H1 (cell line): ENCODE measurements around the gene GLRA2. TPM values are rescaled to one million over a fixed set of nuclear protein-coding genes. Genes with fewer than 3 reads are reported as not detected.

Experiments used
- CTCF ChIA-PET: fragments of 300-600 bp; sonication (Branson Sonifier 250); formaldehyde crosslinking; loops from one replicate; lab custom pipeline; 2021; ENCODE audit not compliant: partially characterized antibody; lab: Charles Lee
- POLR2A ChIA-PET: fragments of 300-600 bp; sonication (Branson Sonifier 250); formaldehyde crosslinking; loops from one replicate; lab custom pipeline; 2021; ENCODE audit warnings: inconsistent platforms; ENCODE audit not compliant: partially characterized antibody; lab: Charles Lee
- DNase-seq, 2 experiments: peaks; one replicate each; pipeline versions ENCODE4 v3.0.0 to v3.0.0-alpha.2; 2010 to 2022; ENCODE audit warnings: low spot score in 2 of 2, low read depth in 1 of 2, mixed read lengths in 1 of 2
- FAIRE-seq: peaks from 2 replicates; lab custom pipeline; 2011; peaks lifted over from hg19 to GRCh38; lab: Jason Lieb, UNC
- H2AFZ ChIP-seq: 2 replicates; pipeline ENCODE4 v1.8.1; 2012; ENCODE audit warnings: low read length, inconsistent platforms
- H2AK5ac ChIP-seq: 2 replicates; pipeline ENCODE4 v1.6.1; 2013; ENCODE audit warnings: low read depth, low read length
- H2BK120ac ChIP-seq: replicated peaks from 2 replicates; pipeline ENCODE3; 2013; ENCODE audit warnings: low read depth, low read length, inconsistent platforms
- H2BK12ac ChIP-seq: 2 replicates; pipeline ENCODE4 v1.6.1; 2013; ENCODE audit warnings: low read depth, low read length
- H2BK15ac ChIP-seq: 2 replicates; pipeline ENCODE4 v1.6.1; 2013; ENCODE audit warnings: low read length
- H2BK20ac ChIP-seq: 2 replicates; pipeline ENCODE4 v1.6.1; 2013; ENCODE audit warnings: low read length
- H2BK5ac ChIP-seq: 2 replicates; pipeline ENCODE4 v1.6.1; 2013; ENCODE audit warnings: low read depth, low read length
- H3K14ac ChIP-seq: 2 replicates; pipeline ENCODE4 v1.6.1; 2013; ENCODE audit warnings: inconsistent platforms; ENCODE audit not compliant: insufficient read length
- H3K18ac ChIP-seq: 2 replicates; pipeline ENCODE4 v1.6.1; 2013; ENCODE audit warnings: low read length; ENCODE audit errors: extremely low read depth
- H3K23ac ChIP-seq: 2 replicates; pipeline ENCODE4 v1.6.1; 2013; ENCODE audit warnings: inconsistent platforms; ENCODE audit not compliant: insufficient read length
- H3K23me2 ChIP-seq: 2 replicates; pipeline ENCODE4 v1.6.1; 2013; ENCODE audit warnings: low read depth, low read length
- H3K27ac ChIP-seq: 2 replicates; pipeline ENCODE4 v1.6.1; 2011; ENCODE audit warnings: low read depth, low read length, inconsistent platforms
- H3K27me3 ChIP-seq, 4 experiments: replicated peaks in 1 of 4; 1 replicate in 1 of 4; 2 replicates in 3 of 4; pipeline versions ENCODE4 v1.6.1 to v1.8.1; 2011 to 2013; ENCODE audit warnings: low read length in 3 of 4, mild to moderate bottlenecking in 3 of 4, inconsistent platforms in 2 of 4, mixed read lengths in 2 of 4, moderate library complexity in 1 of 4; ENCODE audit not compliant: control insufficient read depth in 3 of 4, insufficient read depth in 3 of 4; ENCODE audit errors: extremely low read depth in 1 of 4
- H3K36me3 ChIP-seq, 4 experiments: 2 replicates each; pipeline versions ENCODE4 v1.6.1 to v1.8.1; 2011 to 2013; ENCODE audit warnings: mild to moderate bottlenecking in 4 of 4, low read length in 3 of 4, moderate library complexity in 2 of 4, control low read depth in 1 of 4, inconsistent platforms in 1 of 4; ENCODE audit not compliant: insufficient read depth in 4 of 4, control insufficient read depth in 2 of 4
- H3K4ac ChIP-seq: replicated peaks from 2 replicates; pipeline ENCODE3; 2013; ENCODE audit warnings: low read length, low read depth, mixed read lengths, inconsistent platforms; ENCODE audit not compliant: insufficient read length
- H3K4me1 ChIP-seq, 4 experiments: replicated peaks in 1 of 4; 1 replicate in 1 of 4; 2 replicates in 3 of 4; pipeline versions ENCODE4 v1.6.1 to v1.8.1; 2011 to 2013; ENCODE audit warnings: low read length in 3 of 4, inconsistent platforms in 2 of 4, mixed read lengths in 1 of 4; ENCODE audit not compliant: insufficient read depth in 4 of 4, control insufficient read depth in 3 of 4
- H3K4me2 ChIP-seq, 2 experiments: 2 replicates each; pipeline versions ENCODE4 v1.6.1 to v1.8.1; 2011 to 2013; ENCODE audit warnings: low read depth in 2 of 2, low read length in 2 of 2, control low read depth in 1 of 2, inconsistent platforms in 1 of 2, mild to moderate bottlenecking in 1 of 2; ENCODE audit not compliant: insufficient read depth in 1 of 2
- H3K4me3 ChIP-seq, 4 experiments: fragments of 200-600, 300-600 bp in 1 of 4; sonication (generic), shearing (Covaris generic), sonication (Bioruptor Twin) in 1 of 4; 2 replicates each; pipeline versions ENCODE4 v1.5.1 to v1.8.1; 2011 to 2016; ENCODE audit warnings: low read length in 4 of 4, low read depth in 3 of 4, control low read depth in 2 of 4, inconsistent platforms in 2 of 4, mild to moderate bottlenecking in 2 of 4, mixed read lengths in 1 of 4, moderate library complexity in 1 of 4; ENCODE audit not compliant: insufficient read depth in 2 of 4; ENCODE audit errors: extremely low read depth in 1 of 4
- H3K56ac ChIP-seq: replicated peaks from 2 replicates; pipeline ENCODE3; 2013; ENCODE audit warnings: low read depth, mild to moderate bottlenecking, mixed read lengths, low read length, inconsistent platforms; ENCODE audit not compliant: insufficient read length
- H3K79me1 ChIP-seq: 2 replicates; pipeline ENCODE4 v1.6.1; 2013; ENCODE audit warnings: low read depth, low read length, control low read depth
- H3K79me2 ChIP-seq, 2 experiments: 2 replicates each; pipeline versions ENCODE4 v1.6.1 to v1.8.1; 2012 to 2013; ENCODE audit warnings: low read length in 2 of 2, mild to moderate bottlenecking in 2 of 2, inconsistent platforms in 1 of 2; ENCODE audit not compliant: insufficient read depth in 2 of 2, control insufficient read depth in 1 of 2
- H3K9ac ChIP-seq, 4 experiments: replicated peaks in 1 of 4; 1 replicate in 1 of 4; 2 replicates in 3 of 4; pipeline versions ENCODE4 v1.6.1 to v1.8.1; 2011 to 2013; ENCODE audit warnings: low read depth in 3 of 4, low read length in 3 of 4, control low read depth in 2 of 4, mild to moderate bottlenecking in 2 of 4, moderate library complexity in 2 of 4, inconsistent platforms in 1 of 4; ENCODE audit errors: extremely low read depth in 1 of 4
- H3K9me3 ChIP-seq, 2 experiments: 2 replicates each; pipeline versions ENCODE4 v1.6.1 to v1.8.1; 2012 to 2013; ENCODE audit warnings: mild to moderate bottlenecking in 2 of 2, moderate library complexity in 2 of 2, control low read depth in 1 of 2, inconsistent platforms in 1 of 2, low read depth in 1 of 2, low read length in 1 of 2, mixed read lengths in 1 of 2; ENCODE audit not compliant: insufficient read depth in 2 of 2
- H4K20me1 ChIP-seq, 2 experiments: replicated peaks in 1 of 2; 2 replicates each; pipeline versions ENCODE3 to v1.8.1; 2011 to 2013; ENCODE audit warnings: inconsistent platforms in 2 of 2, low read length in 2 of 2, mild to moderate bottlenecking in 1 of 2; ENCODE audit not compliant: insufficient read depth in 2 of 2, control insufficient read depth in 1 of 2
- H4K5ac ChIP-seq: 2 replicates; pipeline ENCODE4 v1.6.1; 2013; ENCODE audit warnings: low read length, low read depth, mixed read lengths, inconsistent platforms; ENCODE audit not compliant: insufficient read length
- H4K8ac ChIP-seq: 2 replicates; pipeline ENCODE4 v1.8.0; 2013; ENCODE audit warnings: mild to moderate bottlenecking, moderate library complexity, low read length, inconsistent platforms; ENCODE audit not compliant: insufficient read depth; ENCODE audit errors: extremely low read depth
- H4K91ac ChIP-seq: replicated peaks from 2 replicates; pipeline ENCODE3; 2013; ENCODE audit warnings: low read length, mixed read lengths, inconsistent platforms; ENCODE audit not compliant: insufficient read length
- CEBPB ChIP-seq: IDR thresholded peaks from 2 replicates; pipeline ENCODE4 v1.6.1; 2012; ENCODE audit warnings: low read depth, low read length
- CHD1 ChIP-seq: IDR thresholded peaks from 2 replicates; pipeline ENCODE4 v1.6.1; 2012; ENCODE audit warnings: low read depth, low read length, improper control_type of control experiment
- EGR1 ChIP-seq: IDR thresholded peaks from 2 replicates; pipeline ENCODE4 v1.6.1; 2011; ENCODE audit warnings: low read depth, low read length, borderline replicate concordance
- GABPA ChIP-seq: IDR thresholded peaks from 2 replicates; pipeline ENCODE4 v1.6.1; 2011; ENCODE audit warnings: mild to moderate bottlenecking, low read length, moderate library complexity, borderline replicate concordance; ENCODE audit not compliant: insufficient read depth
- GTF2F1 ChIP-seq: IDR thresholded peaks from 2 replicates; pipeline ENCODE4 v1.6.1; 2012; ENCODE audit warnings: low read depth, low read length, improper control_type of control experiment, borderline replicate concordance
- JUN ChIP-seq: IDR thresholded peaks from 2 replicates; pipeline ENCODE4 v1.6.1; 2011; ENCODE audit warnings: low read depth, mild to moderate bottlenecking, improper control_type of control experiment, low read length
- KDM5A ChIP-seq: fragments of 200-600 bp; IDR thresholded peaks from 2 replicates; pipeline ENCODE4 v1.7.1; 2012; ENCODE audit warnings: mild to moderate bottlenecking, low read length, inconsistent platforms, mixed read lengths
- NANOG ChIP-seq: IDR thresholded peaks from 2 replicates; pipeline ENCODE4 v1.6.1; 2011; ENCODE audit warnings: low read length, low read depth, mild to moderate bottlenecking, inconsistent platforms; ENCODE audit not compliant: insufficient read depth, poor library complexity, severe bottlenecking
- NRF1 ChIP-seq: IDR thresholded peaks from 2 replicates; pipeline ENCODE4 v1.6.1; 2011; ENCODE audit warnings: mild to moderate bottlenecking, low read depth, low read length, improper control_type of control experiment
- PHF8 ChIP-seq: fragments of 200-600 bp; sonication (generic); conservative IDR thresholded peaks from 2 replicates; pipeline ENCODE4 v1.7.1; 2012; ENCODE audit warnings: low read depth, mild to moderate bottlenecking, inconsistent platforms, low read length, moderate library complexity
- POU5F1 ChIP-seq: IDR thresholded peaks from 2 replicates; pipeline ENCODE4 v1.6.1; 2011; ENCODE audit warnings: low read depth, mild to moderate bottlenecking, low read length, moderate library complexity
- SRF ChIP-seq: IDR thresholded peaks from 2 replicates; pipeline ENCODE4 v1.6.1; 2011; ENCODE audit warnings: mild to moderate bottlenecking, low read depth, low read length, moderate library complexity
- TAF7 ChIP-seq: optimal IDR thresholded peaks from 2 replicates; pipeline ENCODE3; 2011; ENCODE audit warnings: low read depth, mild to moderate bottlenecking, inconsistent platforms, low read length, moderate library complexity, borderline replicate concordance
- TCF12 ChIP-seq: IDR thresholded peaks from 2 replicates; pipeline ENCODE4 v1.6.1; 2011; ENCODE audit warnings: low read depth, mild to moderate bottlenecking, low read length
- ZNF274 ChIP-seq: IDR thresholded peaks from 2 replicates; pipeline ENCODE4 v1.7.0; 2012; ENCODE audit warnings: low read length, borderline replicate concordance; ENCODE audit errors: extremely low read depth
- WGBS, 2 experiments: shearing (Covaris generic) in 1 of 2; methylation state at CpG; one replicate each; pipeline versions ENCODE4 v1.1.6 to v1.1.7; 2013 to 2015; ENCODE audit warnings: low lambda C conversion rate in 2 of 2, mixed read lengths in 2 of 2, inconsistent platforms in 1 of 2, low coverage in 1 of 2, missing lambda C conversion rate in 1 of 2; ENCODE audit not compliant: insufficient replicate concordance in 2 of 2, insufficient coverage in 1 of 2, insufficient read length in 1 of 2; ENCODE audit errors: extremely low coverage in 1 of 2, missing lambda C conversion rate in 1 of 2; 5-methylcytosine and 5-hydroxymethylcytosine counted together
- polyA plus RNA-seq, 7 experiments: library from polyadenylated mRNA; depleted of rRNA in 3 of 7; stranded (reverse) in 5 of 7; unstranded in 2 of 7; fragments of >200 nt in 5 of 7; fragments of 200-250 nt in 2 of 7; gene quantifications; 1 replicate in 5 of 7; 2 replicates in 1 of 7; 4 replicates in 1 of 7; pipeline versions ENCODE4 v1.2.1 to v1.2.3, GENCODE V29; 2011 to 2013; ENCODE audit warnings: missing spikeins in 2 of 7, mixed read lengths in 2 of 7
- total RNA-seq: library from RNA; stranded (reverse); fragmentation: NEBNext Ultra II Directional; extraction: Animal tissue kit (Norgen Biotek cat#: 25700); gene quantifications from 2 replicates; pipeline ENCODE4 v1.2.1, GENCODE V29; 2021

The GLRA2 gene
- total and polyA plus RNA-seq, 2 of the 8 experiments (the other 6 are each of a cell fraction or from before 2014, with no cell fraction given) = not detected

DNA sequence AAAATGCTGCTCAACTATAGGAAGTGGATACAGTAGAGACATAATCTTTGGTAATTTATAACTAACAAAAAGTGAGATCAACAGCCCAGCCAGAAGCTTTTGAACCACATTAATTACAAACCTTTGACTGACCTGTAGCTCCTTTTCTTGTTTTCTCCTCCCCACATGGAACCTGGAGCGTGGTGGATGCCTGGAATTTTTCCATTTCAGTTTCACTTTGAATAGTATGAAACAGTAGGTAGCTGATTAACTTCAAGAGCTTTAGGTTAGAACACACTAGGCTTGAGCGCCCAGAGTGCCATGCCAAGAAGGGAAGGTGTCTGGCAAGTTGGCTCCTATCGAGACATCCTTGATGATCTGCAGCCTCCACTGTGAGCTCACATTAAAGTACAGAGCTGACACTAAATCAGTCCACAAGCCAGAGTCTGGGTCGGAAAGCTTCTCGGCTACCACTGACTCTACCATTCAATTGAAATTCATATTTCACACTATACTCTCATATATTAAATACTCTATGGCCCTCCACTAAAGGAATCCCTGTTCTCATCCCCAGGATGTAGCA lies 143.4 kb downstream of the GLRA2 start:
- H3K4me3 ChIP-seq = no peak overlapping the region
- H4K5ac ChIP-seq = no peak overlapping the region
- no peak overlapping the region for H2BK120ac ChIP-seq
- H2BK15ac ChIP-seq = no peak overlapping the region
- H3K27ac ChIP-seq = no peak overlapping the region
- H2AFZ ChIP-seq = no peak overlapping the region
- WGBS, 2 experiments = 85% methylated on average over 5 of the region's 5 CpGs; no CpG with 5 or more reads in 1 of the 2 experiments
- no peak overlapping the region for H4K8ac ChIP-seq
- no peak overlapping the region for H2BK12ac ChIP-seq
- no peak overlapping the region for H3K18ac ChIP-seq
- H2BK20ac ChIP-seq = no peak overlapping the region
- H3K23ac ChIP-seq = no peak overlapping the region
- FAIRE-seq (no peak), DNase-seq (no peak)
- H3K23me2 ChIP-seq = no peaks in the 10 kb centered on the region
- H3K79me1 ChIP-seq = no peaks in the 10 kb centered on the region
- H3K36me3 ChIP-seq = no peaks in the 10 kb centered on the region
- no peak overlapping the region for H3K9ac ChIP-seq
- no peaks in the 10 kb centered on the region for H3K9me3 ChIP-seq
- peaks cover 0 to 1% of the 10 kb centered on the region in 2 experiments for H4K20me1 ChIP-seq
- H2BK5ac ChIP-seq = no peak overlapping the region
- H3K27me3 ChIP-seq = no peaks in the 10 kb centered on the region
- H3K14ac ChIP-seq = no peak overlapping the region
- H2AK5ac ChIP-seq = no peak overlapping the region
- no peaks in the 10 kb centered on the region for H3K4me1 ChIP-seq
- POLR2A ChIA-PET = interaction anchor here (0.6 kb wide), 1 partner anchor 667 kb away, joined by 4 read pairs; no protein-coding TSS in a partner anchor
- no peak overlapping the region for H3K4me2 ChIP-seq
- CTCF ChIA-PET = interaction anchor here (0.8 kb wide), 1 partner anchor 24 kb away, joined by 5 read pairs; no protein-coding TSS in a partner anchor
- no peak overlapping the region for H3K56ac ChIP-seq
- H3K79me2 ChIP-seq = no peaks in the 10 kb centered on the region
- no peak overlapping the region for H4K91ac ChIP-seq
- no peak overlapping the region for H3K4ac ChIP-seq
- TF ChIP-seq CHD1 = no peak
- TF ChIP-seq NANOG = no peak
- no peak for TF ChIP-seq JUN
- TF ChIP-seq SRF = no peak
- no peak for TF ChIP-seq EGR1
- TF ChIP-seq ZNF274 = no peak
- no peak for TF ChIP-seq CEBPB
- TF ChIP-seq POU5F1 = no peak
- TF ChIP-seq KDM5A = no peak
- no peak for TF ChIP-seq PHF8
- no peak for TF ChIP-seq NRF1
- TF ChIP-seq GTF2F1 = no peak
- TF ChIP-seq TCF12 = no peak
- no peak for TF ChIP-seq TAF7
- no peak for TF ChIP-seq GABPA
